NCI-H526 treated with DMSO at 0.1 percent for 48 hours (cell line): ENCODE results near the gene TMEM30B.
"Not testable (repeated sequence)": the region's sequence is repeated elsewhere in the genome, so short reads cannot be mapped to it uniquely, and the experiment has no call there.

ENCODE experiments used
- DNase-seq: peaks from one replicate; lab custom pipeline; 2025; lab: John Stamatoyannopoulos, UW

The TMEM30B gene

GRCh38 chr14:61266436-61266835 is 14.7 kb downstream of the TMEM30B start:
- no peak for DNase-seq

- no peak for DNase-seq
These were observed 16.5 kb downstream of the TMEM30B start for GRCh38 chr14:61264651-61265050.

GRCh38 chr14:61264010-61264571 is 17.0 kb downstream of the TMEM30B start:
- no peak for DNase-seq

- no peak for DNase-seq
These were observed 19.1 kb downstream of the TMEM30B start for GRCh38 chr14:61262082-61262481.

GRCh38 chr14:61260939-61261776 is 20.0 kb downstream of the TMEM30B start:
- no peak for DNase-seq

- DNase-seq = no peak
These were observed 22.2 kb downstream of the TMEM30B start for GRCh38 chr14:61258985-61259384.

- DNase-seq = no peak
These were observed 23.6 kb downstream of the TMEM30B start for GRCh38 chr14:61257469-61258057.

GRCh38 chr14:61256826-61257468 is 24.2 kb downstream of the TMEM30B start:
- no peak for DNase-seq

- no peak for DNase-seq
These were observed 25.2 kb downstream of the TMEM30B start for GRCh38 chr14:61255968-61256367.

GRCh38 chr14:61254808-61255526 is 26.2 kb downstream of the TMEM30B start:
- DNase-seq = no peak

GRCh38 chr14:61253064-61253738 is 27.9 kb downstream of the TMEM30B start:
- DNase-seq = no peak

- peak; percentile 72 for DNase-seq
These were observed 28.6 kb downstream of the TMEM30B start for GRCh38 chr14:61252369-61253063.

- no peak for DNase-seq
These were observed 31.1 kb downstream of the TMEM30B start for GRCh38 chr14:61250063-61250462.

GRCh38 chr14:61247935-61248334 is 33.2 kb downstream of the TMEM30B start:
- DNase-seq = no peak

- DNase-seq = no peak
These were observed 34.4 kb downstream of the TMEM30B start for GRCh38 chr14:61246721-61247120.

GRCh38 chr14:61244009-61244408 is 37.1 kb downstream of the TMEM30B start:
- DNase-seq = peak; percentile 51

GRCh38 chr14:61240206-61240605 is 40.9 kb downstream of the TMEM30B start:
- no peak for DNase-seq

- DNase-seq = not testable (repeated sequence)
These were observed 41.9 kb downstream of the TMEM30B start for GRCh38 chr14:61239285-61239684.

GRCh38 chr14:61238611-61239245 is 42.4 kb downstream of the TMEM30B start:
- peak; percentile 18 for DNase-seq

GRCh38 chr14:61234215-61234916 is 46.8 kb downstream of the TMEM30B start:
- DNase-seq = no peak
